HG03064 (cell line): ENCODE data around the gene MRM3.
"Not testable (repeated sequence)": the region's sequence is repeated elsewhere in the genome, so short reads cannot be mapped to it uniquely, and the experiment has no call there.

Experiments
- ATAC-seq: cut with Tn5 transposase; IDR thresholded peaks from one replicate; pipeline ENCODE4 v1.9.1; 2021; ENCODE audit warnings: low read depth; ENCODE audit not compliant: unreplicated experiment

MRM3 gene

DNA sequence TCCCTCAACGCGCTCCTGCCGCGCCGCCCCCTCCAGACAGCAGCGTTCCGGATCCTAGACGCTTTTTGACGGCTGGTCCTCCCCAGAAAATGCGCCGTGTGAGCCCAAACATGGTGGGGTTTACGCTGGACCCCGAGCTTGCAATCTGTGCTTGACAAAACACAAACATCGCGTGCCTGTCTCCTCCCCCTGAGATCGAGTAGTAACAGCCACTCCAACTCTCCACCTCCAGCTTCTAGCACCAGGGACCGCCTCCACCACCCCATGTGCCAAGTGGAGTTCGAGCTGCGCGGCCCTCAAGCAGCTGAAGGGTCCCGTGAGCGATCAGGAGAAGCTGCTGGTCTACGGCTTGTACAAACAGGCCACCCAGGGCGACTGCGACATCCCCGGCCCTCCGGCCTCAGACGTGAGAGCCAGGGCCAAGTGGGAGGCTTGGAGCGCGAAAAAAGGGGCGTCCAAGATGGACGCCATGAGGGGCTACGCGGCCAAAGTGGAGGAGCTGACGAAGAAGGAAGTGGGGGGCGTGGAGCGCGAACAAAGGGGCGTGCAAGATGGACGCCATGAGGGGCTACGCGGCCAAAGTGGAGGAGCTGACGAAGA is 29.4 kb upstream of the MRM3 start:
- ATAC-seq: no peak

DNA sequence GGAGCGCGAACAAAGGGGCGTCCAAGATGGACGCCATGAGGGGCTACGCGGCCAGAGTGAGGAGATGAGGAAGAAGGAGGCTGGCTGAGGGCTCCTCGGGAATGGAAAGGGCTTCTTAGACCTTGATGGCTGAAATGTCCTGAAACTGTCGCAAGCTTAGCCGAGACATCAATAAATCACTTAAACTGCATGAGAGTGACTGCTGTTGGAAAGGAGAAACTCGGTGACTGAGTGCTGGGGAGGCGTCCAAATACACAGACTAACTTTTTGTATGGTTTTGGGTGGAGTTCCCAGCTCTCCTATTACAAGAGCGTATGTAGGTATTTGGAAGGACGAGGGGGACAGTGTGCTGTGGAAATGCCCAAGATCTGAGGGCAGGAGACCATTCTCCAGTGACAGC is 28.7 kb upstream of the MRM3 start:
- no peak for ATAC-seq

DNA sequence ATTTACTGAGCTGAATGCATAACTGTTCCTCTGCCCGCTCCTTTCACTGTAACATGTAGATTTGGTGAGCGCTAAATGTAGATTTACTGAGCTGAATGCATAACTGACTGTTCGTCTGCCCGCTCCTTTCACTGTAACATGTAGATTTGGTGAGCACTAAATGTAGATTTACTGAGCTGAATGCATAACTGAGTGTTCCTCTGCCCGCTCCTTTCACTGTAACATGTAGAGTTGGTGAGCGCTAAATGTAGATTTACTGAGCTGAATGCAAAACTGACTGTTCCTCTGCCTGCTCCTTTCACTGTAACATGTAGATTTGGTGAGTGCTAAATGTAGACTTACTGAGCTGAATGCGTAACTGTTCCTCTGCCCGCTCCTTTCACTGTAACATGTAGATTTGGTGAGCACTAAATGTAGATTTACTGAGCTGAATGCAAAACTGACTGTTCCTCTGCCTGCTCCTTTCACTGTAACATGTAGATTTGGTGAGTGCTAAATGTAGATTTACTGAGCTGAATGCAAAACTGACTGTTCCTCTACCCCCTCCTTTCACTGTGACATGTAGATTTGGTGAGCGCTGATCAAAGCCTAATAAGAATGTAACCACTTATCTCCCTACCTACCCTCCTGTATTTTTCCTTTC is 26.7 kb upstream of the MRM3 start:
- ATAC-seq: not testable (repeated sequence)

DNA sequence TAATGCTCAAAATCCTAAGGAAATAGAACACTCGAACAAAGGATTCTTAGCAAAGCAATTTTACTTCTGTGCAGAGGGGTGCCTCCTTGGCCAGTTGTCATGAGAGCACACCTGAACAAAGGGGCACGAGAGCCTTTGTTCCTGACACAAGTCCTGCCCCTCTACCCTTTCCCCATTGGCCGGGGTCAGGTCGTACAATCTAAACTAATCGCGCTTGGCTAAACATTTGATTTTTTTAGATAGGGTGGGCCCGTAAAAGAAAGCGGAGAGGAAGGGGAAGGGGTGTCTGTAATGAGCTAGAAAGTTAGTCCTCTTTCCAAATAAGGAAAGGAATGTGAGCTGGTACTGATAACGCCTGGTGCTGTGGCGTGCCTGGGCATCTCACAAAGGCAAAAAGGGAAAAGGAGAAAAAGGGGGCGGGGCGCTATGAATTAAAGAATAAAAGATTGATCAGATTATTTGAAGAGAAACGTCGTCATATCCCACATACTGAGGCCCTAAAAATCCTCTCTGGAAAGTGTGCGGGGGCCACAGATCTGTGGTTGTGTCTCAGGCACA is 26.1 kb upstream of the MRM3 start:
- not testable (repeated sequence) for ATAC-seq

DNA sequence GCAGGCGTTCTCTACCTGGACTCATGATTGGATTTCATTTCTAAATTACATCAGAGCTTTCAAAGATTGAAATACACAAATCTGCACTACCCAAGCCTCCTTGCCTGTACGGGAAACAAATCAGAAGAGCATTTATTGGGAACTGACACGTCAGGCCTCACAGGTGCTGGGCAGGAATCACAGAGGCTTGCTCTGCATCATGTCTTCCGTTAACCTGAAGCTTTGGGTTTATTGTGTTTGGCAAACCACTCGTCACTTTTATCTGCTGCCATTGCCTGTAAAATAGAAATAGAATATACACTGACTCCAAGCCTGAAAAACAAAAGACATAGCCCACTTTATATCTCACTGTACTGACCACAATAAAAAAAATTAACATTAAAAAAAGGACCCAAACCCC is 22.2 kb upstream of the MRM3 start:
- ATAC-seq: no peak

DNA sequence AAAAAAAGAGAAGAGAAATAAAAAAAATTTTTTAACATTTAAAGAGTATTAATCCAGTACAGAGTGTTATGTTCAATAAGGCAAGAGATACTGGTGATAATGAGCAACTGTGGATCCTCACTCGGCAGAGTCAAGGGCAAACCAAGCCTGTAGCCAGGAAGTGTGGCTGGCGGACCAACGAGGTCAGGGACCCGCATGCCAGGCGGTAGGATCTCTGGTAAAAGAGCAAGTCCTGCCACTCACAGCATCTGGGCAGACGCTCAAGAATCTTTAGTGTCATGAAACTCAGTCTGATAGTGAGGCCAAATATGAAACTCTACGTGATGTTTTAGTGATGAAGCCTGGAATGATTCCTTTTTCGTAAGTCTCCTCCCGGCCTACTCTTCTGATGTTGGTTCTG is 21.8 kb upstream of the MRM3 start:
- ATAC-seq: no peak

DNA sequence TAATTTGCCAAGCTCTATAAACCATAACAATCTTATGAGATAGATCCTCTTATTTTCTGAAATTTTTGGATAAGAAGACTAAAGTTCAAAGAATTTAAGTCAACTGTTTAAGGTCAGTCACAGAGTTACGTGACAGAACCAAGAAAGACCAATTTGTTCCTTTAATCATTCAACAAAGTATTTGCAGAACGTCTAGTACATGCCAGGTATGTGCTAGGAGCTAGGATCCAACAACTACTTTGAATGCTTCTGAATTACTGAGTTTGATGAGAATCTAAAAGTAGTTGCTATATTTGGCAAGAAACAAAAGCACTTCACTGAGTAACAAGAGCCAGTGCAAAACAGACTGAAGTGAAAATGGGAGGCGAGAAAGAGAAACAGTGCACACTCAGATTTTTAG is 15.1 kb upstream of the MRM3 start:
- no peak for ATAC-seq

DNA sequence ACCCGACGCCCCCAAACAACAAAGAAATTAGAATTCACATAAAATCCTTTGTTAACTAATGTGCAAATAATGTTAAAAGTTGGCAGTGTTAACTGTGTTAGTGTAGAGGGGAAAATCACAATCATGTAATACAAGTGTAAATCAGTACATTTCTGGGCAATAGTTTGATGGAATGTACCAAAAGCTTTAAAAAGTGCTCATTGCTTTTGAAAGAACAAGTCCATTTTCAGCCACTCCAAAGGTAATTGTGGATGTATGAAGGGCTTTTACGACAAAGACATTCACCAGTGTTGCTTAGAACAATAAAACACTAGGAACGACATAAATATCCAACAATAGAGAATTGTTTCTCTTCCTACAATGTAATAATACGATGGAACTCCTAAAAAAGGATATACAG is 9.1 kb upstream of the MRM3 start:
- no peak for ATAC-seq

DNA sequence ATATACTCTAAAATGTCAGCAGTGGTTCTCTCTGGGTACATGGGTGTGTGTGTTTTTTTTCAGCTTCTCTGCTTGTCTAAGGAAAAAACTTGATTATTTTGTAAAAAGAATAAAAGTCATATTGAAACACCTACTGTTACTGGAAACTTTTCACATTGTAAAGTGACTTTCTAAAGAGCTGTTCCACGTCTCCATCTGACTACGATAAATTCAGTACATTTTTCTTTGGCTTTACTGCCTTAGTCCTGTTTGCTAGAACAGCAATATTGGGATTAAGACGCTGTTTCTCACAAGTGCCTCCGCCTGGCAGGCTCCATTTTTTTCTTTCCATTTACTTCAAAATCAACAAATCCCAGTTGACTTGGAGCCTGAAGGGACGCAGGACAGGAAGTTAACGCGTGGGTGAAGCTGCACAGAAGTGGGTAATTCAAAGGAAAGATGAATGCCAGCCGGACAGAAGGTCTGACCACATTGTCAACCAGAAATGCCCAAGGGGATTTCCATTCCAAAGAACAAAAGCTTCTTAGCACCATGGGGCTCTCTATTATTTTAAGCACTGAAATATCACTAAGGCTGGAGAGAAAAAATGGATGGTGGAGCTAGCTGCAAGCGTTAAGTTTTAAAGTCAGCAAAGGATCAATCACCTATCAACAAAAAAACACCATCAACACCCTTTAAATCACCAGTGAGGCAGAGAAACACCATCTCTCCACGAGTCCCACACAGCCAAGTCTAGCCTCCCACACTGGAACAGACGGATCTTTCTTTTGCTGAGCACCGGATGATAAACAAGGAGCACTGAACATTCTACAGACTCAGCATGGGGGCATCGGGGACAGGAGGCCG is 8.5 kb upstream of the MRM3 start:
- ATAC-seq: no peak

DNA sequence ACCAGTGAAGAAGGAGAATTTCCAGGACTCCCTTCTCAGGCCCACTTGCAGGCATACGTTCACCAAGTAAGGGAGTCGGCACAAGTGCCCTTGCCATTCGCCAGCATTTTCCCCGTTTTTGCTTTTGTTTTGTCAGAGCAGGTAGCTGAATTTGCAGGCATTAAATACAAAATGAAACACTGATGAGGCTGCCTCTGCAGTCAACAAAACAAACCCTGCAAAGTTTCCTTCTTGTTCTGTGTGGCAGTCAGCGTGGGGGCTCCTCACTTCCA is 7.9 kb upstream of the MRM3 start:
- no peak for ATAC-seq

DNA sequence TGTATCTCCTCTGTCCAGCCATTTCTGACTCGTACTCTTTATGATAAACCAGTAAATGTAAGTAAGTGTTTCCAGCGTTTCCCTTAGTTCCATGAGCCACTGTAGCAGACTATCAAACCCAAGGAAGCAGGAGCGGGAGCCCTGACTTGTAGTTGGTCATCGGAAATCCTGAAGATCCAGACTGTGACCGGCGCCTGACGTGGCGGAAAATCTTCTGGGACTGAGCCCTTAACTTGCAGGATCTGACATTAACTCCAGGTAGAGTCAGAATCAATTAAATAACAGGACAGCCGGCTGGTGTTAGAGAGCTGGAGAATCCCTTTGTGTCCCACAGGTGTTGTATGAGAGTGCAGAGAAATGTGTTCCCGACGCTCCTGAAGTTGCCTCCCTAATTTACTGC is 4.1 kb upstream of the MRM3 start:
- ATAC-seq: no peak

DNA sequence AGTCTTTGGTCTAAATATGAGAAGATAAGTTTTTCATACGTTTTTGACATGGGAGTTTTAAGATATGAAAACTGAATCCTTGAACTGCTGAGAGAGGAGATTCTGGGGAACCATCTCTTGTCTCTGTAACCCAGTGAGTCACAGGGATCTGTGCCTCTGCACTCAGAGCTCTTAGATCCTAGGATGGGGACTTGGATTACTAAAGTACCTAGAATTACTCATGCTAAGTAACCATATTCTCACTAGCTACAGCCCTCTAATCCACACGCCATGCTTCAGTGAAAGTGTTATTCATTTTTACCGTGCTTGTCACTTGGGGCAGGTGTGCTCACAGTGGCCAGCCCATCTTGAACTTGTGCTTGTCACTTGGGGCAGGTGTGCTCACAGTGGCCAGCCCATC is 2.0 kb downstream of the MRM3 start:
- ATAC-seq: no peak

DNA sequence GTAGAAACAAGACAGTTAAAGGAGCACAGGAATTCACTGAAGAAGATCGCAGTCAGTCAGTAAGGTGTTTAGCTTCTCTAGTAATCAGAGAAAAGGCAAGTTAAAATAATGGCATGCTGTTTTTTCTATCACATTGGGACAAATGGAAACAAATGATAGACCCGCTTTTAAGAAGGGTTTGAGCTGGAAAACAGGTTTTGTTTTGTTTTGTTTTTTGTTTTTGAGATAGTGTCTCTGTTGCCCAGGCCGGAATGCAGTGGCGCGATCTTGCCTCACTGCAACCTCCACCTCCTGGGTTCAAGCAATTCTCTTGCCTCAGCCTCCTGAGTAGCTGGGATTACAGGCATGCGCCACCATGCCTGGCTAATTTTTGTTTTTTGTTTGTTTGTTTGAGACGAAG is 3.7 kb downstream of the MRM3 start:
- not testable (repeated sequence) for ATAC-seq

DNA sequence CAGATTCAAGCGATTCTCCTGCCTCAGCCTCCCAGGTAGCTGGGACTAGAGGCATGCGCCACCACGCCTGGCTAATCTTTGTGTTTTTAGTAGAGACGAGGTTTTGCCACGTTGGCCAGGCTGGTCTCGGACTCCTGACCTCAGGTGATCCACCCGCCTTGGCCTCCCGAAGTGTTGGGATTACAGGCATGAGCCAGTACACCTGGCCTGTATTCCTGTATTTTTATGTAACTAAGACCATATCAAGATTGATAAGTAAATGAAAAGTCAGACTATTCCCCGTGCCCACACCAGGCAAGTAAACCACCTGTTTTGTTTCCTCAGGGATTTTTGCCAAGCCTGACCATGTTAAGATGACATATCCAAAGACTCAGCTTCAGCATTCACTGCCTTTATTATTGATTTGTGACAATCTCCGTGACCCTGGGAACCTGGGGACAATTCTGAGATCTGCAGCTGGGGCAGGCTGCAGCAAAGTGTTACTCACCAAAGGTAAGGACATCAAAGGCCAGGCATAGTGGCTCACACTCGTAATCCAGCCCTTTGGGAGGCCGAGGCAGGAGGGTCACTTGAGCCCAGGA is 5.6 kb downstream of the MRM3 start:
- ATAC-seq: no peak

DNA sequence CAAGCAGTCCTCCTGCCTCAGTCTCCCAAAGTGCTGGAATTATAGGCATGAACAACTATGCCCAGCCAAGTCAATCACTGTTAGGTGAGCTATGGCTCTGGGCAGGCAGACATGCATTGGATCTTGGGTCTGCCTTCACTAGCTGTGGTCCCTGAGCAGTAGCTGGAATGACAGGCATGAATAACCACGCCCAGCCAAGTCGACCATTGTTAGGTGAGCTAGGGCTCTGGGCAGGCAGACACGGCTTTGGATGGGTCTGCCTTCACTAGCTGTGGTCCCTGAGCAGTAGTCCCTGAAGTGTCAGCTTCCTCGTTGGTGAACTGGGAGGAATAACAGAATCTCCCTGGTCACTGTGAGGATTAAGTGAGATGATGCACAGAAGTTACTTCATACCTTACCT is 6.4 kb downstream of the MRM3 start:
- ATAC-seq: no peak

DNA sequence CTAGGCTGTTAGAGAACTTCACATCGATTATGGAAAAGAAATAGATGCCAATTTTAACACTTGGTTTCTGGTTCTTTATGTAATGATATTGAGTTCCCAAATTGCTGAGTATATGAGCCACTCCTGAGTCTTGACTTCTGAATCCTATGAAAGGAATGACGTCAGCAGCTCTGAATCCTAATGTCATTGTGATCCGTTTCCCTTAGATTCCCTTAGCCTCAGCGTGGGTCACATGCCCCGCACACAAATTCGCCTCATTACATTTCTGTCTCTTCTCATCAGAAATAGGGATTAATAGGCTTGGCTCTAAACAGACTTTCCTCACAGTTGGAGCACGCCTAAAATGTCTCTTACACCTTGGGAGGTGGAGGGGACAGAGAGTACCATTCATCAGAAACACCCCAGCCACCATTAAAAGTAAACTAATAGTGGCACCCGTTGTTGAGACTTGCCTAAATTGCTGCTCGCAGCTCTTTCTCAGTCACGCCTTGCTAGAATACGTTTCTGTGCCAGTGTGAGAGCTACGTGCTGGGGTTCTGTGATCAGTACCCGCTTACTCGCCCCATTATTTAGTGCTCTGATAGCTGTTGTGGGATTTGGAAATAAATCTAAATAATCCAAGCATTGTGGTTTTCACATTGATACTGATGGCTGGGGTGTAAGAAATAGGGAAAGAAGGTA is 7.1 kb downstream of the MRM3 start:
- ATAC-seq: no peak

DNA sequence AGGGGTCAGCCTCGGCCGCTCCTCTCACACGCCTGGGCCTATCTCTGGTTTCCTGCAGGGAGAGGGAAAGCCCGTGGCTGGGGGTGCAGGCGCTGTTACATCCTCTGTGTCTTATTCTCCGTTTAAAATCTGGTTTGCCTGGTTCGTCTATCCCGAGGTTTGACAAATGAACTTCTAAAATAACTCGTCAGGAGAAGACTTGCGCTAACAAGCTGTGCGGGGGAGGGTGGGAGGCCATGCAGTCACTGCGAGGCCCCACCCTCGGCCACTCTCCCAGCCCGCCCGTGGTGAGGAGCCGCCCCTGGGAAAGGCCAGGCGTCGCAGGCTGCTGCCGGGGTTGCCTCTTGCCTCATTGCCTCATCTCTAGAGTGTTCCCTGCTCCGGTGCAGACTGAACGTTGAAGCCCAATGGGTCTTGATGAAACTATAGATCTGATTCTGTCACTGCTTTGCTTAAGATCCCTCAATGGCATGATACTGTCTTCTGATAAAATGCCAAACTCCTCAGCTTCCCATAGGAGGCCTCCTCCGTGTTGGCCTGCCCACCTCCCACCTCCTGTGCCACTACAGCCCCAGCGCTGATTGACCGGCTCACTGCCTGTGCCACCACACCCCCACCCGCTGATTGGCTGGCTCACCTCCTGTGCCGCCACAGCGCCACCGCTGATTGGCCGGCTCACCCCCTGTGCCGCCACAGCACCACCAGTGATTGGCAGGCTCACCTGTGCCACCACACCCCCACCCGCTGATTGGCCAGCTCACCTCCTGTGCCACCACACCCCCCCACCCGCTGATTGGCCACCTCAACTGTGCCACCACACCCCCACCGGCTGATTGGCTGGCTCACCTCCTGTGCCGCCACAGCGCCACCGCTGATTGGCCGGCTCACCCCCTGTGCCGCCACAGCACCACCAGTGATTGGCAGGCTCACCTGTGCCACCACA is 8.0 kb downstream of the MRM3 start:
- ATAC-seq: not testable (repeated sequence)

DNA sequence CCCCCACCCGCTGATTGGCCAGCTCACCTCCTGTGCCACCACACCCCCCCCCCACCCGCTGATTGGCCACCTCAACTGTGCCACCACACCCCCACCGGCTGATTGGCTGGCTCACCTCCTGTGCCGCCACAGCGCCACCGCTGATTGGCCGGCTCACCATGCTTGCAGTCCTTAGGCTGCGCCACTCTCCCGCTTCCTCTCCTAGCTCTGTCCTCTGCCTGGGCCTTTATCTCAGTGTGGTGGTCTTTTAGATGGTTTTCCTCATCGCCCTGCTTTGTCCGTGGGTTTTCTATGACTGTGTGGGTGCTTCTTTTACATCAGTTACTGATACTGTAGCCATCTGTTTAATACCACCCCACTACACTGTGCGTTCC is 8.7 kb downstream of the MRM3 start:
- ATAC-seq: not testable (repeated sequence)

DNA sequence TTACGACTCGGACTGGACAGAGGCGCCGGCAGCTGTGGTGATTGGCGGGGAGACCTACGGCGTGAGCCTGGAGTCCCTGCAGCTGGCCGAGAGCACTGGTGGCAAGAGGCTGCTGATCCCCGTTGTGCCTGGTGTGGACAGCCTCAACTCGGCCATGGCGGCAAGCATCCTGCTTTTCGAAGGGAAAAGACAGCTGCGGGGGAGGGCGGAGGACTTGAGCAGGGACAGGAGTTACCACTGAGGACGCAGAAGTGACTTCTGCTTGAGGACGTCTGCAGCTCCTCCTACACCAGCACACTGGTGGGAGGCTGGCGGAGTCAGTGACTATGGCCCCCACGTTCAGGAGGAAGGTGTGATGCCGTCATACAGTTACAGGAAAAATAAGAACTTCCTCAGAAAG is 9.7 kb downstream of the MRM3 start:
- ATAC-seq: no peak

DNA sequence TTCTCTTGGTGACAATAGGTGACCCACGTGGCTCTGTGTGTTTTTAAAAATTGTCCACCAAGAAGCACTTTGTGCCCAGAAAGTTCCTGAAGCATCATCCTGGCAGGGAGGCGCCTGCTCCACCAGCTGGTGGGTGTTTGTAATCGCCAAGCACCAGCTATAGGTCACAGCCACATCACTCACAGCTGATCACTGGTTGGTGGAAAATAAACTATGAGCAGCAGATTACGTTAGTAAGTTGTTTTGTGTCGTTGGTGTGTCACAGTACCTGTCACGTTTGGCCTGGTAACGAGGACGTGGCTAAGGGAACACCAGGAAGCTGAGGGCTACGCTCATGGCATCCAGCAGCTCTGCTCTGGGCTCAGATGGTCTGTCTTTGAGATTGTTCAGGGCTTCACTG is 10.1 kb downstream of the MRM3 start:
- ATAC-seq: no peak
